NCI-H460 (cell line): Measurements from ENCODE around the gene TICAM2. TPM values are rescaled to one million over a fixed set of nuclear protein-coding genes. Genes with fewer than 3 reads are reported as not detected.
A peak's percentile ranks its signal among the peaks of the same experiment; 100 is the strongest.

Source experiments
- DNase-seq: peaks from one replicate; pipeline ENCODE4 v3.0.0-alpha.2; 2016; ENCODE audit warnings: low read depth; ENCODE audit errors: extremely low read depth
- total RNA-seq: library from RNA; depleted of rRNA; stranded (reverse); fragments of >200 nt; shearing (Covaris generic); gene quantifications from 2 replicates; pipeline ENCODE4 v1.2.3, GENCODE V29; 2014

Gene TICAM2
- total RNA-seq, 1 experiment from 2014 or later = not detected

DNA sequence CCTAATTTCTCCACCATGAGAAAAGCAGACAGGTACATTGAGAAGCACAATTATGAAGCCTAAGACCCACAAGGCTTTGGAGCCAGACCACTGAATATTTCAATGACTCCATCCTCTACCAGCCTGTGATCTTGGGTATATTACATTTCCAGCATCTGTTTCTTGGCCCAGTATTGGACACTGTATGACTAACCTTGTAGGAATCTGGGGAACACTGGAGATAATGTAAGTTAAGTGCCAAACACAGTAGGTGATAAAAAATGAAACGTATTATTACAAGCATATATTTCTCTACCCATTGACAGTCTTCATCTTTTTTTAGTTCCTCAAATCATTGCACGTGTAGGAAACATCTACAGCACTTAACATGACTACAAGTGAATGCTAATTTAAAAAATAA, 29.1 kb downstream of the TICAM2 start:
- no peak for DNase-seq

DNA sequence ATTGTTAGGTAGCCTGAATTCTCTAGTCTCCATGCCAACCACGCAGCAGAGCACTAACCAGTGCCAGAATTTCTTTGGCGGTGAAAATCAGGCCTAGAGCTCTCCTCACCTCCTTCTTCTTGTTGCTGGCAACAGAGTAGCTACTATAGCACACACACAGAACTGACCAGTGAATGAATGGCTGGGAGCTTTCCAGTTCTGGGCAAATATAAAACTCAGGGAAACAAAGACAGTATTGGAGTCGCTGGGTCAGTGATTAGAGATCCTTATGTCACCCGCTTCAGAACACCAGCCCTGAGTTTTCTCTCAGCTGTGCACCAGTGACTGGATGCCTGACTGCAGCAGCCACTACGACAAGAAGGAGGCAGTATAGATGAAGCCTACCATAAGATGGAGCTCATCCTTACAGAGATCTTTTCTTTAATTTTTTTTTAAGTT, 30.8 kb downstream of the TICAM2 start:
- no peak for DNase-seq

DNA sequence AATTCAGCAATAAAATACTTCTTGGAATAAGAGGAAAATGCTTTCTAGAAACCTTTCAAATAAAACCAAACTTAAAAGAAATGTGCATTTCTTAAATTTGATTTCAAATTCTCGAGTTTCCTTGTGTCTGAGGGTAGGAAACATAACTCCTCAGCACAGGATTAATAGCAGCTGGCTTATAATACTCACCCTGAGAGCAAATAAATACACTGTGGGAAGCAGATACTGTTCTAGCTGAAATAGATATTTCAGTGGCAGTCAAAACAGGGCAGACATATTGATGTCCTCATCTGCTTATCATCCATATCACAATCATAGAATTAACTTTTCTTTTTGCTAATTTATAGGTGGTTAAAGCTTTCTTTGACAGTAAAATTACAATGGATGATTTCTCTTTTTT, 33.6 kb downstream of the TICAM2 start:
- DNase-seq = no peak

DNA sequence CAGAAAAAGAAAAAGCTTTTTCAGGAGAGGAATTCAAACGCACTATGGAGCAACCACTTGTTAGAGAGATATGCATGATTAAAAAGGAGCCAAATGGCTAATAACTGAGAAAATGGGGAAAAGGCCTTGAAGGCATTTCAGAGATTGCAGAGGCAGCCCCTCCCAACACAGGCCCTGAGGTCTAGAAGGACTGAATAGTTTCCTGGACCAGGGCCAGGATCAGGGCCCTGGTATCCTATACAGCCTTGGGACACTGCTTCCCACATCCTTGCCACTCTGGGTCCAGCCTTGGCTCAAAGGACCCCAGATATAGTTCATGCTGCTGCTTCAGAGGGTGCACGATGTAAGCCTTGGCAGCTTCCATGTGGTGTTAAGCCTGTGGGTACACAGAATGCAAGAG, 37.0 kb downstream of the TICAM2 start:
- DNase-seq = no peak

DNA sequence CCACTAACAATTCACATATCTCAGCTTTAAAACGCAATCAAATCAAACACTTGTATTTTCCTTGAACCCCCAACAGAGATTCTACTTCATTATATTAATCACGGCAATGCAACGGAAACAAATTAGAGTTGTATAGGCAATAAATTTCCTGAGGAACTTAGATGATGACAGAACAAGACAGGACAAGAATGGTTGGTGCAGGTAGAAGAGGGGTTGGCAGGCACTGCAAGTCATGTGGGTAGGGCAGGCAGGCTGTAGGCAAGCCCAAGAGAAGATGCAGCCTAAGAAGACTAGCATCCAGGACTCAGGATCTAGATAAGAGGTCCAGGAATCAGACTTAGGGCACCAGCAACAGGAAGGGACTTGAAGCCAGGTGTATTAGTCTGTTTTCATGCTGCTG, 41.1 kb downstream of the TICAM2 start:
- no peak for DNase-seq

DNA sequence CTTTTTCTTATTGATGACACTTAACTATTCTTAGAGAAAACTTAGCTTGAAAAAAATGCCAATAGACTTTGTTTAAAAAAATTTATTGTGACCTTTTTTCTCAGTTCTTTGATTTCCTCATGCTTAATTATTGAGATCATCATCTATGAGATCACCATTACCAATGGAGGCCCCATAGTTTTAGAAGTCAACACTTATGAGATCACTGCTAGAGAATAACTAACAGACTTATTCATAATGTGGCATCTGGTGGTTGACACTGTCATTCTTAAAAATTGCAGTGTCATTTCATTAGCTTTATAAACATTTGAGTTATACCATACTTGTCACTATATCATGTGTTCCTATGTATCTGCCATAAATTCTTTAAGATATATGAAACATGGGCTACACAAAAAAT, 42.8 kb downstream of the TICAM2 start:
- DNase-seq = no peak

DNA sequence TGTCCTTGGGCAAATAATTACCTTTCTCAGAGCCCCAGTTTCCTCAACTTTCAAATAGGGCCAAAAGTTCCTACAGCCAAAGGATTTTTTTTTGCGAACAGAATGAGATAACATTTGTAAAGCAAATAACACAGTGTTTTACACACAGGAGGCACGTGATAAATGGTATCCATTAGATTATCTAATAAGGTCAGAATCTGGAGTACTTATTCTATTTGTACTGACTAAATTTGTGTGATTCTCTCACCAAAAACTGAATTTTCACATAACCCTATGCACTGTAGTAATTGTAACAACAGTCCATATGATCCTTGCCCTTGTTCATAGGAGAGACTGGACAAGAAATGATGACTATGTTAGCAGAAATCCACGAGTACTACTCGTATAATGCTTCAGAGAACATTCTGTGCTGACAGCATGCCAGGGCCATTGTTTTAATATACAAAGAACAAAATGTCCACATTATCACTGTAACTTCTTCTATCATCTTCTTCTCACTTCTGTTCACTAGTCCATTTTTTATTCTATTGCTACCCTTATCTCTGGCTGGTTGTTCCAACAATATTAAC, 43.8 kb downstream of the TICAM2 start:
- DNase-seq = no peak

DNA sequence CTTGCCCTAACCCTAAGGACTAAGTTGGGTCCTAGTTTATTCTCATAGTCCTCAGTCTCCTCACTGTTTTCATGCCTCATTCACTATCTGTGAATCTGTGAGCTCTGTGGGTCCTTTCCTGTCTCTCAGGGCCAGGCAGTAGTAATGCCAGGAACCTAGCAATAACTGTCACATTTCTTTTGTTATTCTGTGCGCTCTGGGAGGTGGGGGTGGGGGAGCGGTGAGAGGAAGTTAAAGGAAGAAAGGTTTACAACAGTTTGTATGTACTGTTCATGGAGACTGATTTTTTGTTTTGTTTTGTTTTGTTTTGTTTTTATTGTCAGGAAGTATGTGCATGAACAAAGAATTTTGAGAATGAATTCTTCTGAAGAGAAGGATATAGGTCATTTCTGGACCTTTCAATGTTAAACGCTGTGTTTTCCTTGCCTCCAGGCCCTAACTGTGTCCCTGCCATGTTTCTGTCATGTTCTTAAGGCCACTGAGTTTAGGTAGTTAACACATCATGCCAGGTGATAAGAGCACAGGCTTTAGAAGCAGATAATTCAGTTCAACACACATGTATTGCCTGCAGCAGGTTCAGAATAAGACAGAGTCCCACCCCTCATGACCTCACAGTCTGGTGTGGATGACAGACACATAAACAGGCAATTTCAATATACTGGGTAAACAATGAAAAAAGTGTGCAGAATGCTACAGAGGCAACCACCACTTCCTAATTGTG, 44.5 kb downstream of the TICAM2 start:
- no peak for DNase-seq

DNA sequence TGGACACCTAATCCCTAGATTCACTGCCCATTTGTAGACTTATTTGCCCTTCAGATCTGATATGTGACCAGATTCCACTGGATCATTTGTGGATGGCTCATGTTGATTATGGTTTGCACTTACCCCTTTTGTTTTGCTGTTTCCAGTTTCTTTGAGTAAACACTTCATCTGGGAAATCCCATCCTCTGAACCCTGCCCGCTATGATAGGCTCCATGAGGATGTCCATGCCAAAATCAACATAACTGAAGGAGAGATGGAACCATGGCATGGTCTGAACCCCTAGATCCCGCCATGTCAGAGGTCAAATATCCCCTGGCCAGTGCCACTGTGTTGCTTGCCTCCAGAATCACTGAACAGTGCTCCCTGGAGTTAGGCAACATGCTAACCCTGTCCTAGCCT, 46.0 kb downstream of the TICAM2 start:
- no peak for DNase-seq

DNA sequence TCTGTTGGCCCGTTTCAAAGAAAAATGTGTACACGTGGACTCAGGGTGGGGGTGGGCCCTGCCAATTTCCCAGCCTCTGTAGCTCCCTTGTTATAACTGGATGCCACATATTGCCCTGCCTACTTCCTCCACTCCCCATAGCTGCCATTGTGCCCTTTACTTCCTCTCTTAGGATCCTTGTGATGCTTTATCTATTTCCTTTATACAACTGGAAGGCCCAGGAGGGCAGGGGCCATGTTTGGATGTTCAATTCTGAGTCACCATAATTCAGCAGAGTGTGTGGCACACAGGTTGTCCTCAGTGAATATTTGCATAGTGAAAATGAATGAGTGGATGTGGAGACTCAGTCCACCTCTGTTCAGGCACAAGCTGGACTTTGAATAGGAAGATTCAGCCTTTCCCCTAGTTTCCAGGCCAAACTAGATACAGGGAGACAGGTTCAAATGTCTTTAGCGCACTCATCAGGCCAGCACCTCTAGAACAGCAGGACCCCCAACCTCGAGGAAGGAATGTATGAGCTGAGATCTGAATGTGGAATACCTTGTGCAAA, 47.1 kb downstream of the TICAM2 start:
- no peak for DNase-seq

DNA sequence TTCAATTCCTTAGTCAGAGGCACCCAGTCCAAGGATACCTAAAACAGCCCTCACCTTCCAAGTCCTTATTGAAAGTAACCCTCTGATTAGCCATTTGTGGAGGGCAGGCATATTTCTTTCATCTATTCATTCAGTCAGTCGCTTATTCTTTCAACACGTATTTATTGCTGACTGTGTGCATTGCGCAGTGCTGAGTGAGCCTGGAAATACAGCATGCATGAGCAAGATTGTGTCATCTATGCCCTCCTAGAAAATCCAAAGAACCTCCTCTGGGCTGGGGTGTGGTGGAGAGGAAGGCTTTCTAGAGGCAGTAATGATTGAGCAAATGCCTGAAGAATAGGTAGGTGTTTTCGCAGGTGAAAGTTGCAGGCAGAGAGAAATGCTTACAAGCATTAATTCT, 49.2 kb downstream of the TICAM2 start:
- no peak for DNase-seq

DNA sequence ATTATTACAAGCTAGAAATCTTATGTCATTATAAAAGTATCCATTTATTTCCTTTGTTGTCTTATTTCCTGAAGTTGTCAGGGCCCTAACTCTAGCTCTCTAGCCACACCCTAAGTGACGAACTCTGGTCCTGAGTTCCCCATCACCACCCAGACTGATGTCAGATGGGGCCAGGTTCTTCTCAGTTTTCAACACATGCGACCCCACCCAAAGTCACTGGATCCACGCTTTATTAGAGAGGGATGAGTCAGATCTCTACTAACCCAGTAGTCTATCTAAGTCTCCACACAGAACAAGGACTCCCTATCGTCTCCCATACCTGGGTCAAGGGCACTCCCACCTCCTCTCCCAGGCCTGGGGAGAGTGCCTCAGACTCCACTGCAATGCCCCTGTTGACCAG, 50.9 kb downstream of the TICAM2 start:
- DNase-seq = no peak

DNA sequence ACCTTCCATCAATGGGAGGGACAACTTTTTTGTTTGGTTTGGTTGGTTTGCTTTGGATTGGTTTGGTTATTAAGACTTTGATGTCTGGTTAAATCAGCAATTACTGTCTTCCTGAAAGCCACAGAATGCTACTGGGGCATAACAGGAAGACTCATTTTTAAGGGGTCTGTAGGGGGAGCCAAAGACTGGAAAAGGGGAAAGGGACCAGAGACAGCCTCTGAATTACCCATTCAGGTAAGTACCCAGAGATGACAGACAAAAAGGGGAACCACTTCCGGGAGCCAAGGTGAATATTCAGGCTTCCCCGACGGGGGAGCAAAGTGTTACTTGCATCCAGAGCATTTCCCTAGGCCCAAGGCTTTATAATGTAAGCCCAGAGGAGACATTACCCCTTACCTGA, 53.1 kb downstream of the TICAM2 start:
- no peak for DNase-seq

DNA sequence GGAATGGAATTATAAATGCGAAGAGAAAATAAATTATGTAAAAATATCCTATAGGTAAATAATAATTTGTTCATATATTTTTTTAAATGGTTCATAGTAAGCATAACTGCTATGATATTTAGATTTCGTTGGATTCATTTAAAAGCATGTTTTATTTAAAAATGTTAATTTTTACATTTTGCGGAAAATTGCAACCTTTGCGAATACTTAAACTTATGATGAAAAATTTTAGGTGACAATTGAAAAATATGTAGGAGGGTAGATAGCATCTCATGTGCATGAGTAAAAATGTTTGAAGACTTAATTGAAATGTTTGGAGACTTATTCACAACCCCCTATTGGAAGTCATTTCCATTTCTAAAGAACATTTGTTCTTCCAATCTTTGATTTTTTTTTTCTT, 53.6 kb downstream of the TICAM2 start:
- no peak for DNase-seq

DNA sequence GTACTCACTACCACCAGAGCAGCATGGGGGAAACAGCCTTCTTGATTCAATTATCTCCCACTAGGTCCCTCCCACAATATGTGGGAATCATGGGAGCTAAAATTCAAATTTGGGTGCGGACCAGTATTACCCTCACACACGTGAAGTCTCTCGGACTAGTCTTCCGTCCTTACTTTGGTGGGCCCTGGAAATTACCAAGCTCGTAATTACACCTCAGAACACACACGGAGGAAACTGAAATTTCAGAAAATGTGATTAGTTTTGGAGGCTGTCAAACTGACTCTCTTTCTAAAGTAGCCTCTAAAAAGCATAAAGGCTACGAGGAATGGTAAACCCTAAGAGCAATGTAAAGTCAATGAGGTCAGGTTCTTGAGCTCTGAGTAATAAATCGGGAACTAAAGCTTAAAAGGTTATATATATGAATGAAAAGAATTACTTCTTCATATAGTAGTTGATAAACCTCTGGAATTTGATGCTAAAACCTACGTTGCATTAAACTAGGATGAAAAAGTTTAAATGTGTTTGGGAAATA, 56.9 kb downstream of the TICAM2 start:
- no peak for DNase-seq

DNA sequence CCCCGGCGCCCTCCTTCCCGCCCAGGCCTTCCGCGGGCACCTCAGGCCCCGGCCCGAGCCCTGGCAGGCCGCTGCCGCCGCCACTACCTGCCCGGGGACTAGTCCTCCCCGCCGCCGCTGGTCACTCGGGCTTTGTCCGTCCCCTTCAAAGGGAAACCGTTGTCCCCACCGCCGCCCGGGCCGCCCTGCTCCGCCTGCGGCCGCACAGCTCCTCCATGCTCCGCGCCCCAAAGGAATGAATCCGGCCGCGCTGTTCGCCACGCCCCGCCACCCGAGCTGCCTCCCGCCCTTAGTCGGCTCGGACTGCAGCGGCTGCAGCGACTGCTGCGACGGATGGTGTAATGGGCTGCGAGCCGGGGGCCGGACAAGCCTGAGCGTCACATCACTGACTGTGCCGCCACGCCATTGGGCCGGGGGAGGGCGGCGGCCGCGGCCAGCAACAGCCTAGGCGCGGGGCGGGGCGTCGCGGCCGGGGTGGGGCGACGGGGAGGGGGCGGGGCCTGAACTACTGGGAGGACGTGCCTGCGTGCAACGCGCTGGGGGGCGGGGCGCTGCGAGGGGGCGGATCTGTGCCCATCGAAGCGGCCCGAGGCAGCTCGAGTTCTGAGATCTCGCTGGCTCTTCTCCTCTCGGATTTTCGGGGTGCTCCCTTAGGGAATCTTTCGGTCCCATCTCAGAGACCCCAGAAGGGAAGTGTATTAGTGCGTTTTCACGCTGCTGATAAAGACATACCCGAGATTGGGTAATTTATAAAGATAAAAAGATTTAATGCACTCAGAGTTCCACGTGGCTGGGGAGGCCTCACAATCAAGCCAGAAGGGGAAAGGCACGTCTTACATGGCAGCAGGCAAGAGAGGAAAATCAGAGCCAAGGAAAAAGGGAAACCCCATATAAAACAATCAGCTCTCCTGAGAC, 57.6 kb downstream of the TICAM2 start, which contains the start of gene FEM1C:
FEM1C (minus strand) TSS at position 340 of the 915 bp plus-strand sequence. CDS start 1,282 bp downstream, outside the sequence.
- DNase-seq = peak; percentile 97

DNA sequence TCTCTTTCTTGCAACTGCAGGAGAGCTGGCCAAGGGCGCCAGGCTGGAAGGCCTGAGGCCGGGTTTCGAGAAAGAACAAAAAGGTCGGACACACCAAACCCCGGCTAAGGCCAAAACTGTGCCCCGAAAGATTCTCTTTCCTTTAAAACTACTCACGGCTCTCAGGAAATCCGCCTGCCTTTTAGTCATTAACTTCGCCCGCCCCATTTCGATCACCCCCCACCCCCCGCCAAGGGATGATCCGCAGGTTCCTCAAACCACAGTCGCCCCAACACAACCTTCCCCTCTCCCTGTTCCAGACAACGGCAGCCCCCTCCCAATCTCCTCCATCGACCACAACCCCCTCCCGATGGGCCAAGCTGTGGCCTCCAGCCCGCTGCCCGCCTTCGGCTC, 58.2 kb downstream of the TICAM2 start:
- no peak for DNase-seq

DNA sequence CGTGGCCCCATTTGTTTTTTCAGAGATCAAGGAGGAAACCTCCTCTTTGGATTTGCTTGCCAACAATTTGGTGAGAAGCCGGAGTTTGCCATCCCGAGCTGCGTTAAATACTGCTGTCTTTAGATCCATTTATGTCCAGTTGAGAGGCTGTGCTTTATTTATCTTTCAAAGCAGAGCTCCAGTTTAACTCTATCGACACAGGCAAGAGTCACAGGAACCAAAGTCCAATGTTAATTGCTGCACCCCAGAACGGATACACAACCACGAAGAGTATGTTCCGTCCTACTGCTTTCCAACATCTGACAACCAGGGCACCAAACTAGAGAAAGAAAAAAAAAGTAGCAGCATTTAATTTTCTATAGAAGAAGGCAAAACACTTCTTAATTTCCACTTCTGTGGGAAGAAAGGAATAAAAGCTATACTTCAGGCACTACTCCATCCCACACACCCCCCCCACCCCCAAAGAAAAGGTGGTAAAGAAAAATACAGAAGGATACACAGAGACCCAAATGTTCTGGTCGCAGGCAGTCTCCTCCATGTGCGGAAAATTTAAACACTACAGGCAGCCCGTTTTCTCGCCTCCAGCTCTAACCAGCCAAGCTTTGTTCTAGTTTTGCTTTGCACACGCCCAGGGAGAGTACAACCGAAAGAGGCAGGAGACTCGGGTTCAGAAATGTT, 58.8 kb downstream of the TICAM2 start:
- DNase-seq = no peak

DNA sequence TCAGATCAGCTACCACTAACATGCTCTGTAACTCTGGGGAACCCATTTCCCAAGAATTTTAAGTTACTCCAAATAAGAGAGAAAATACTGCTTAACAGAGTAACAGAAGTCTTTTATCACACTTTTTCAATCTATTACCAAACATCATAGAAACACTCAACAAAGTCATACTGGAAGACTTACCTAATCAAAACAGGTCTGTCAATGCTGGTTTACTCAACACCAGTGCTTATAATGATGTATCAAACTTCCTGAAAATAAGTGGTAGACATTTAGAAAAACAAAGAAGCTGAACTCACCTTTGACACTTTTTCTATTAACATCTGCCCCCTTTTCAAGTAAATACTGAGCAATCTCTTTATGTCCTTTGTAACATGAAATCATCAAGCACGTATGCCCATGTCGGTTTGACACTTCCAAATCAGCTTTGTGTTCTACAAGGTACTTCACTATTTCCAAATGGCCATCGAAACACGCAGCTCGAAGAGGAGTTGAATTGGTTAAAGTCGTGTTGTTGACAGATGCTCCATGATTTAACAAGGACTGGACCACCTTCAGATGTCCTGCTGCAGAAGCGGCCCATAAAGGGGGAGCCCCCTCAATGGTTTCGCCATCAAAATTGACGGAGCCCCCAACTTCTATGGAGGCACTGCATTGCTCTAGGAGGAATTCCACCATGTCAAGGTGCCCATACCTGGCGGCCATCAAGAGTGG, 59.5 kb downstream of the TICAM2 start:
- no peak for DNase-seq

DNA sequence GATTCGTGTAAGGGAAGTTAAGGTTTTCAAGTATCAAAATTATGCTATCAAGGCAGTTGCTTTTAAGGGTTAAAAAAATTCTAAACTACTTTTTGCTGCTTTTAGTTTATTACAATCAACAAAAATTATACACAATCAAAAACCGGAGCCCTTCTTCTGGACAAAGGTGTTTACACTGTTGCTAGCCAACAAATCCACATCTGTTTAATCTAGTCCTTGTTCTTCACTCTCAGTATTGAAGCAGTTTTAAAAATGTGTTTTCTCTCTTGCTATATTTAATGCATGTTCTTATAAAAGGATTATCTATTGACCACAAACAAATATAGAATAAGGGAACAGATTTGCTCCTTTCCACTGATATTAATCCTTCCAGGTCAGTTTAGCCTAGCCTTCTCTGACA, 60.2 kb downstream of the TICAM2 start:
- DNase-seq = no peak
